K562 (cell line): ENCODE data around the gene NAPB. TPM values are rescaled to one million over a fixed set of nuclear protein-coding genes. Genes with fewer than 3 reads are reported as not detected.

Experiments
- EP300 ChIP-seq: IDR thresholded peaks from 2 replicates; pipeline ENCODE4 v1.6.1; 2012; ENCODE audit warnings: low read length, improper control_type of control experiment
- ETS2 ChIP-seq: IDR thresholded peaks from 2 replicates; pipeline ENCODE4 v1.6.1; 2016; ENCODE audit warnings: borderline replicate concordance, missing genetic modification characterization, mild to moderate bottlenecking, moderate library complexity, missing compliant biosample characterization; ENCODE audit not compliant: poor library complexity, severe bottlenecking
- HMBOX1 ChIP-seq: sonication (generic); IDR thresholded peaks from 2 replicates; pipeline ENCODE4 v1.6.1; 2016
- JUND ChIP-seq, 2 experiments: IDR thresholded peaks; 2 replicates in 1 of 2; 3 replicates in 1 of 2; pipeline ENCODE4 v1.6.1; 2011; ENCODE audit warnings: borderline replicate concordance in 2 of 2, low read depth in 2 of 2, low read length in 2 of 2, improper control_type of control experiment in 1 of 2, missing biosample characterization in 1 of 2, missing genetic modification characterization in 1 of 2, missing genetic modification reagents in 1 of 2
- NFE2 ChIP-seq: IDR thresholded peaks from 2 replicates; pipeline ENCODE4 v1.6.1; 2014; ENCODE audit warnings: antibody characterized with exemption, low read depth
- RBM15 ChIP-seq: fragments of 200-400 bp; formaldehyde crosslinking; IDR thresholded peaks from 2 replicates; pipeline ENCODE4 v1.6.1; 2018; ENCODE audit warnings: mild to moderate bottlenecking, low read length, moderate library complexity; ENCODE audit not compliant: insufficient read depth
- REST ChIP-seq, 2 experiments: fragments of 450-650 bp; formaldehyde crosslinking in 1 of 2; IDR thresholded peaks; 2 replicates each; pipeline versions ENCODE4 v1.4.0 to v1.6.1; 2014 to 2020; ENCODE audit warnings: mild to moderate bottlenecking in 2 of 2, borderline replicate concordance in 1 of 2, low read depth in 1 of 2
- SMAD3 ChIP-seq: fragments of 450-650 bp; formaldehyde crosslinking; conservative IDR thresholded peaks from 2 replicates; pipeline ENCODE4 v1.4.0; 2020; ENCODE audit warnings: mild to moderate bottlenecking
- SPI1 ChIP-seq: IDR thresholded peaks from 2 replicates; pipeline ENCODE4 v1.6.1; 2011; ENCODE audit warnings: low read depth, low read length, control low read depth, borderline replicate concordance
- TAL1 ChIP-seq: fragments of 450-650 bp; IDR thresholded peaks from 2 replicates; pipeline ENCODE4 v1.6.1; 2016; ENCODE audit warnings: mild to moderate bottlenecking
- TEAD1 ChIP-seq, 2 experiments: fragments of 450-650 bp in 1 of 2; sonication (generic) in 1 of 2; formaldehyde crosslinking; IDR thresholded peaks; 2 replicates each; pipeline versions ENCODE4 v1.4.0 to v1.8.0; 2020 to 2022; ENCODE audit warnings: mild to moderate bottlenecking in 2 of 2, missing genetic modification reagents in 1 of 2
- ZNF592 ChIP-seq: fragments of 450-650 bp; IDR thresholded peaks from 2 replicates; pipeline ENCODE4 v1.6.1; 2017; ENCODE audit warnings: antibody characterized with exemption, mild to moderate bottlenecking
- polyA plus RNA-seq, 8 experiments: library from polyadenylated mRNA; depleted of rRNA in 4 of 8; stranded (reverse) in 5 of 8; unstranded in 3 of 8; fragments of >200 nt; fragmentation: Nextera tagmentation in 2 of 8; fragmentation: Illumina TruSeq in 1 of 8; extraction: Ambion mirVana in 2 of 8; extraction: Trizol in 1 of 8; gene quantifications; 2 replicates each; pipeline versions ENCODE4 v1.2.1 to v1.2.3, GENCODE V29; 2011 to 2014; ENCODE audit warnings: inconsistent platforms in 1 of 8, missing spikeins in 1 of 8
- total RNA-seq, 7 experiments: library from RNA; depleted of rRNA in 6 of 7; stranded (reverse); fragments of >200 nt in 6 of 7; fragmentation: Illumina TruSeq in 2 of 7; extraction: Trizol in 2 of 7; gene quantifications; 2 replicates each; pipeline versions ENCODE4 v1.2.1 to v1.2.3, GENCODE V29; 2011 to 2021; ENCODE audit warnings: low replicate concordance in 1 of 7

The NAPB gene
- total and polyA plus RNA-seq, 9 of the 15 experiments (the other 6 are each of a cell fraction or from before 2014, with no cell fraction given) = 1.4 to 7.7 (median 5.2) TPM

GRCh38 chr20:23331450-23332350 lies 89.6 kb downstream of the NAPB start (continued):
- TF ChIP-seq REST (IDR thresholded peaks at IDR 0.05; ENCODE audit: borderline replicate concordance) (no peak), REST (CRISPR knock-in tag; IDR thresholded peaks at IDR 0.05; ENCODE audit: low read depth) (no peak), JUND (IDR thresholded peaks at IDR 0.05; ENCODE audit: borderline replicate concordance, low read depth, low read length) (peak; percentile 79; the same call in 1 of the 2 replicates), JUND (tag; IDR thresholded peaks at IDR 0.05; ENCODE audit: borderline replicate concordance, low read depth, low read length) (peak; percentile 68; the same call in 1 of the 3 replicates), ETS2 (tag) (no peak), RBM15 (no peak), NFE2 (peak; percentile 52), EP300 (peak; percentile 46), TEAD1 (CRISPR knock-in tag; IDR thresholded peaks at IDR 0.05) (no peak), TAL1 (peak; percentile 45), ZNF592 (no peak), HMBOX1 (0 out of 2 replicates have a peak, but pooled peaks have one; percentile 53), SPI1 (peak; percentile 34; the same call in 1 of the 2 replicates), SMAD3 (no peak)
